Measurements from ENCODE around the gene CDC42BPB. TPM values are rescaled to one million over a fixed set of nuclear protein-coding genes. Genes with fewer than 3 reads are reported as not detected.

CDC42BPB gene
- total RNA-seq, 3 donors from 2014 or later, result 64.0 to 110 (median 98.0) TPM

DNA sequence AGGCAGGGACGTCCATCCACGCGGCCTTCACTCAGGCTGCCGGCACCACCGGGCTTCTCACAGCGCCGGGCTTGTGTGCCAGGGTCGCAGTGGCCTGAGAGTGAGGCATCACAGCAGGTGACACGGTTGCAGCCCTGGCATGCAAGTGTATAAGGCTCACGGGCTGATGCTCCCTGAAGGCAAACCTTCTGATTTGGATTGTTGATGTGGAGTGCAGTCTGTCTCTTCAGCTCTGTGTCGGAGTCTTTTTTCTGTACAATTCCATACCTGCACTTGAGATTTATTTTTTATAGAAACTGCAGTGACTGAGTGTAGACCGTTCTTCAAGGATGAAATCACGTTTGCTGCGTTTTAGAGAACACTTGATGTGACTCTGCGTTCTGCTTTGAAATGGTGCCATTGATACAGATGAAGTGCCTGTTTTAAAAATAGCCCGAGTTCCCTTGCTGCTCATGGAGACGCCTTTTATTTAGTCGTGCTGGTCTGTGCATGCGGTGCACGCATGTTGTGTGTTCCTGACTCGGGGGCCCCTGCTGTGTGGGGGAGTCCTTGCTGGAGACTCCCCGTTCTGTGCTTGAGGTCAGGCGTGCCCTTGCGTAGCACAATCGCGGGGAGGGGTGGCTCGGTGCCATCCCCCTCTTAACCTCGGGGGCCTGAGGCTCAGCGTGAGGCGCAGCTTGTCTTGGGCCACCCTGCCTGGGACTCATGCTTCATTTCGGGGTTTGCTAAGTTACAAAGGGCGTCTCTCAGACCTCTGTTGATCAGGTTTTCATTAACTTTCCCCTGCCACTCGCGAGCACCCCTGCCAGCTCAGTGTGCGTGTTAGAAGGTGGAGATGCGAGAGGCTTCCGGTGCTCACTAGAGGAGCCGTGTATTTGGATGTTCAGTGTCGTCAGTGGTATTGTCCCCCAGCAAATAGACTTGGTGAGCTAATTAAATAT is 156.4 kb downstream of the CDC42BPB start:
- intact Hi-C loops (cut with DNase I; ENCODE audit: low total_unique reads), result no loop called here

DNA sequence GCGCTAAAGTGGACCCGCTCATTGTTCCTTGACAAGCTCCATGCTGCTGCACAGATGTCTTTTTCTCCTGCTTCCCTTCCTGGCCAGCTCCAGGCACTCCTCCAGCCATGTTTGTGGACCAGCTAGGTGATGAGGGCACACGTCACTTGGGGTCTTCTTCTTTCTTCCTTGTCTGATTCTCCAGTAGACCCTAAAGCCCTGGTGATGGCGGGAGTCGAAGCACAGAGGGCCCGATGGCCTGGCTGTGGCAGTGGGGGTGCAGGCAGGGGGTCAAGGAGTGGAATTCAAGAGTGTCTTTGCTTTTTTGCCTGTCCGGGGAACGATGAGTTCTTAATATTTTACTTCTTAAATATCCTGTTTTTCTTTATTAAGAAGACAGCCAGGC is 157.8 kb downstream of the CDC42BPB start:
- no peaks in the 10 kb centered on the region for H3K27me3 ChIP-seq
- no peaks in the 10 kb centered on the region for H3K36me3 ChIP-seq
- intact Hi-C loops (cut with DNase I; ENCODE audit: low total_unique reads), result no loop called here
- no peak overlapping the region for H3K27ac ChIP-seq
- H3K9me3 ChIP-seq, result no peaks in the 10 kb centered on the region
- no peak overlapping the region for H3K4me3 ChIP-seq
- no peaks in the 10 kb centered on the region for H3K4me1 ChIP-seq
- no peak for TF ChIP-seq POLR2A (IDR thresholded peaks at IDR 0.05)
- TF ChIP-seq POLR2AphosphoS5 (IDR thresholded peaks at IDR 0.05), result no peak
- TF ChIP-seq, protein P1, sequence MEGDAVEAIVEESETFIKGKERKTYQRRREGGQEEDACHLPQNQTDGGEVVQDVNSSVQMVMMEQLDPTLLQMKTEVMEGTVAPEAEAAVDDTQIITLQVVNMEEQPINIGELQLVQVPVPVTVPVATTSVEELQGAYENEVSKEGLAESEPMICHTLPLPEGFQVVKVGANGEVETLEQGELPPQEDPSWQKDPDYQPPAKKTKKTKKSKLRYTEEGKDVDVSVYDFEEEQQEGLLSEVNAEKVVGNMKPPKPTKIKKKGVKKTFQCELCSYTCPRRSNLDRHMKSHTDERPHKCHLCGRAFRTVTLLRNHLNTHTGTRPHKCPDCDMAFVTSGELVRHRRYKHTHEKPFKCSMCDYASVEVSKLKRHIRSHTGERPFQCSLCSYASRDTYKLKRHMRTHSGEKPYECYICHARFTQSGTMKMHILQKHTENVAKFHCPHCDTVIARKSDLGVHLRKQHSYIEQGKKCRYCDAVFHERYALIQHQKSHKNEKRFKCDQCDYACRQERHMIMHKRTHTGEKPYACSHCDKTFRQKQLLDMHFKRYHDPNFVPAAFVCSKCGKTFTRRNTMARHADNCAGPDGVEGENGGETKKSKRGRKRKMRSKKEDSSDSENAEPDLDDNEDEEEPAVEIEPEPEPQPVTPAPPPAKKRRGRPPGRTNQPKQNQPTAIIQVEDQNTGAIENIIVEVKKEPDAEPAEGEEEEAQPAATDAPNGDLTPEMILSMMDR (IDR thresholded peaks at IDR 0.05), result no peak
- peak in 1 of 2 donors; percentile 15 for DNase-seq (ENCODE audit: low spot score in 2 of 2)

More for the DNA sequence above, 156.4 kb downstream of the CDC42BPB start:
- TF ChIP-seq POLR2A (IDR thresholded peaks at IDR 0.05) (no peak), POLR2AphosphoS5 (IDR thresholded peaks at IDR 0.05) (no peak)
- TF ChIP-seq, protein P1 (IDR thresholded peaks at IDR 0.05), result no peak
- no peaks in the 10 kb centered on the region for H3K9me3 ChIP-seq
- DNase-seq (ENCODE audit: low spot score in 2 of 2), result no peak
- no peaks in the 10 kb centered on the region for H3K27me3 ChIP-seq
- no peak overlapping the region for H3K4me3 ChIP-seq
- no peaks in the 10 kb centered on the region for H3K36me3 ChIP-seq
- H3K27ac ChIP-seq, result no peak overlapping the region
- no peaks in the 10 kb centered on the region for H3K4me1 ChIP-seq

DNA sequence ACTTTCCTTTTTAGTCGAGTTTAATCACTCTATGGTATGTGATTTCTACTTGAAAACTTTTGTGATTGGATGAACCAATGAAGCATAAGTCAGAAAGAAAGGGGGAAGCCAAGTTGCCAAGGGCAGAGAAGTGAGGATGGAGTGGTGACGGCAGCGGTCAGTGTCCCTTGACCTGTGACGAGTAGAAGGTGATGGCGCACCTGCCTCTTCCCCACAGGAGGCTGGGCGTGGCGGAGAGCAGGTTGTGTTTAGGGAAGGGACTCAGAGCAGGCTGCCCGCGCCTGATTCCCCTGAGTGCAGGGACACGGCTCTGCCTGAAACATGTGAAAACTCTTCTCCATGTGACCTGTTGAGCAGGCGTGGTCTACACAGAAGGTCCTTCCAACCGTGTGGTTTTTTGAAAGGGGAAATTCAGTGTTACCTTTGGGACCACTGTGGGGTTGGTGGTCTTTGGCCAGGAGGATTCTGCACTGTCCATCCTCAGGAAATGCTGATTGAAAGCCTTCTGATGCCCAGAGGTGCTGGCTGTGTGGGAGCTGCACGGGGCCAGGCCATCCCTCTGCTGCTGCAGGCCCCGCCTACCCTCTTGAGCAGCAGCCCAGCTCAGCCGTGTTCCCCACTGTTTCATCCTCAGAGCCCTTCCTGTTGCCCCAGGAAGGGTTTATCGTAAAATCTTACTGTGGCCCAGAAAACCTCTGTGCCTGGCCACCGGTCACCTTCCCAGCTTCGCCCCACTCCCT is 158.4 kb downstream of the CDC42BPB start:
- Histone ChIP-seq H3K27me3 (no peaks in the 10 kb centered on the region), H3K36me3 (no peaks in the 10 kb centered on the region), H3K27ac (no peak overlapping the region), H3K4me1 (no peaks in the 10 kb centered on the region), H3K9me3 (no peaks in the 10 kb centered on the region), H3K4me3 (no peak overlapping the region)
- TF ChIP-seq POLR2A (IDR thresholded peaks at IDR 0.05) (no peak), POLR2AphosphoS5 (IDR thresholded peaks at IDR 0.05) (no peak)
- TF ChIP-seq, protein P1 (IDR thresholded peaks at IDR 0.05), result no peak
- peak in 1 of 2 donors; percentile 42 for DNase-seq (ENCODE audit: low spot score in 2 of 2)
- intact Hi-C loops (cut with DNase I; ENCODE audit: low total_unique reads), result no loop called here

DNA sequence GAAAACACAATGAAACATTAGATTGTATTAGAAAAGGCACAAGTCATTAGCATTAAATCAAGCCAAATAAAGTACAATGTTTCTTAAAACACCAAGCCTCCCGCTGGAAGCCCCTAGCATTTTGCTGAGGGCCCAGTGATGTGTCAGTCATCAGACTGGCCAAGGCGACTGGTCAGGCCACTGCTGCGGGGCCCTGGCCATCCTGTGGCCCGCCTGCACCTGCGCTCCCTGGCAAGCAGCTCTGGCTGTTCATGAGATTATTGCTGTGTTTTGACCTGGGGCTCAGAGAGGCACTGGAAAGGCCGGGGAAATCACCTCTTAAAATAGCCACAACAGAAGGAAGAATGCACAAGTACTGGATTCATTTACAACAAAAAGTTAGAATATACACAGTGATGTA is 159.1 kb downstream of the CDC42BPB start:
- no peaks in the 10 kb centered on the region for H3K36me3 ChIP-seq

More for the DNA sequence above, 159.1 kb downstream of the CDC42BPB start:
- Histone ChIP-seq H3K27ac (no peak overlapping the region), H3K4me3 (no peak overlapping the region), H3K9me3 (no peaks in the 10 kb centered on the region), H3K27me3 (no peaks in the 10 kb centered on the region), H3K4me1 (no peaks in the 10 kb centered on the region)
- TF ChIP-seq POLR2A (IDR thresholded peaks at IDR 0.05) (no peak), POLR2AphosphoS5 (IDR thresholded peaks at IDR 0.05) (no peak)
- TF ChIP-seq, protein P1 (IDR thresholded peaks at IDR 0.05), result no peak
- intact Hi-C loops (cut with DNase I; ENCODE audit: low total_unique reads), result no loop called here
- peak in 1 of 2 donors; percentile 9 for DNase-seq (ENCODE audit: low spot score in 2 of 2)

All from breast epithelium (tissue), 4 donors.